ENCODE data around the gene THSD4. TPM values are rescaled to one million over a fixed set of nuclear protein-coding genes. Genes with fewer than 3 reads are reported as not detected.

The THSD4 gene
- total RNA-seq, 4 donors from 2014 or later = 23.0 to 68.5 (median 48.6) TPM

DNA sequence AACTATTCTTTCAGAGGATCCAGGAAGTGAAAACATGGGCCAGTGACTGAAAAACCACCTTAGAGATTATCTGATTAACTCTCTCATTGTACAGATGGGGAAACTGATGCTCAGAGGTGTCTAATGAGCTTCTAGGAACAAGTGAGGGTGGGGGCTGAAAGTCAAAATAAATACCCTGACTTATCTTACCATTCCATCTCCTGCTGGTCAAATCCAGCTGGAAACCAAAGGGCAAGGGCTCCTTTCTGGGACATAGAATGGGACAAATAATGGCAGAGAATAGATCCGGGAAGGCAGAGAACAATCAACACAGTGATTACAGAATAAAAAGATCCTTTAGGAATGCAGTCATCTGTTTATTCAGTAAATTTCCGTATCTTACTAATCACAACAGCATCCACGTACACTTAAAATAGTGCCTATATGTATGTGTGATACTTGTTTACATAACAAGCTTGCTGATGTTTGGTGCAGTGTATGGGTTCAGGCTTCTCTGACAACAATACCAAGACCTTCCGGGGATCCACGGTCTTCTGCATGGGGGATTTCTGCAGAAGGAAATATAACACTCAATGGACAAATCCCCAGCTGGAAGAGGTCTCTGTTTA is 173.2 kb downstream of the THSD4 start:
- Histone ChIP-seq H3K36me3 (no peaks in the 10 kb centered on the region), H3K9me3 (no peaks in the 10 kb centered on the region), H3K4me3 (replicated peaks in 1 of 3) (no peak overlapping the region), H3K27me3 (no peaks in the 10 kb centered on the region), H3K27ac (no peak overlapping the region), H3K4me1 (no peaks in the 10 kb centered on the region)
- 87 to 90% methylated on average over 5 of the region's 5 CpGs for WGBS, 2 donors
- no peak for DNase-seq
- intact Hi-C loops (cut with DNase I) = no loop called here
- TF ChIP-seq POLR2A (IDR thresholded peaks at IDR 0.05) = no peak
- TF ChIP-seq, protein P1, sequence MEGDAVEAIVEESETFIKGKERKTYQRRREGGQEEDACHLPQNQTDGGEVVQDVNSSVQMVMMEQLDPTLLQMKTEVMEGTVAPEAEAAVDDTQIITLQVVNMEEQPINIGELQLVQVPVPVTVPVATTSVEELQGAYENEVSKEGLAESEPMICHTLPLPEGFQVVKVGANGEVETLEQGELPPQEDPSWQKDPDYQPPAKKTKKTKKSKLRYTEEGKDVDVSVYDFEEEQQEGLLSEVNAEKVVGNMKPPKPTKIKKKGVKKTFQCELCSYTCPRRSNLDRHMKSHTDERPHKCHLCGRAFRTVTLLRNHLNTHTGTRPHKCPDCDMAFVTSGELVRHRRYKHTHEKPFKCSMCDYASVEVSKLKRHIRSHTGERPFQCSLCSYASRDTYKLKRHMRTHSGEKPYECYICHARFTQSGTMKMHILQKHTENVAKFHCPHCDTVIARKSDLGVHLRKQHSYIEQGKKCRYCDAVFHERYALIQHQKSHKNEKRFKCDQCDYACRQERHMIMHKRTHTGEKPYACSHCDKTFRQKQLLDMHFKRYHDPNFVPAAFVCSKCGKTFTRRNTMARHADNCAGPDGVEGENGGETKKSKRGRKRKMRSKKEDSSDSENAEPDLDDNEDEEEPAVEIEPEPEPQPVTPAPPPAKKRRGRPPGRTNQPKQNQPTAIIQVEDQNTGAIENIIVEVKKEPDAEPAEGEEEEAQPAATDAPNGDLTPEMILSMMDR (IDR thresholded peaks at IDR 0.05) = no peak

DNA sequence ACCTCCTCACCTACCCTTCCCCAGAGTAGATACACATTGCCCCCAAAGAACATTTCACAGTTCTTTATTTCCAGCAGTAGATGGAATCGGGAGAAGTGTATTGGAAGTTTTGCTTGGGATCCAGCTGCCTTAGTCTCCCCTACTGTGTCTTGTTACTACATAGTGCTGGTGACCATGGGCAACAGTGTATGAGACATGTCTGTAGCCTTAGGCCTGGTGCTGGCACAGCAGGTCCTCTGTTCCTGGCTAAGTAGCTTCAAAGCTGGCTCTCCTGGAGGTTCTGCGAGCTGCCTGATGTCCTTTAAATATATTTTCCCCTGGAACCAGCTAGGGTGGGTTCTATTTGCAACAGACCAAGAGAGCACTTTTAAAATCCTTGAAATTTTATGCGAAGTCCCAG is 174.7 kb downstream of the THSD4 start:
- peaks cover 0 to 9% of the 10 kb centered on the region in 2 donors for H3K4me1 ChIP-seq
- no peaks in the 10 kb centered on the region for H3K9me3 ChIP-seq
- WGBS, 2 donors = 81 to 95% methylated on average over 3 of the region's 3 CpGs
- H3K4me3 ChIP-seq (replicated peaks in 1 of 3) = no peak overlapping the region
- no peaks in the 10 kb centered on the region for H3K36me3 ChIP-seq
- intact Hi-C loops (cut with DNase I) = no loop called here
- no peak overlapping the region for H3K27ac ChIP-seq
- no peaks in the 10 kb centered on the region for H3K27me3 ChIP-seq
- DNase-seq = no peak
- TF ChIP-seq, protein P1 (IDR thresholded peaks at IDR 0.05) = no peak
- TF ChIP-seq POLR2A (IDR thresholded peaks at IDR 0.05) = no peak

DNA sequence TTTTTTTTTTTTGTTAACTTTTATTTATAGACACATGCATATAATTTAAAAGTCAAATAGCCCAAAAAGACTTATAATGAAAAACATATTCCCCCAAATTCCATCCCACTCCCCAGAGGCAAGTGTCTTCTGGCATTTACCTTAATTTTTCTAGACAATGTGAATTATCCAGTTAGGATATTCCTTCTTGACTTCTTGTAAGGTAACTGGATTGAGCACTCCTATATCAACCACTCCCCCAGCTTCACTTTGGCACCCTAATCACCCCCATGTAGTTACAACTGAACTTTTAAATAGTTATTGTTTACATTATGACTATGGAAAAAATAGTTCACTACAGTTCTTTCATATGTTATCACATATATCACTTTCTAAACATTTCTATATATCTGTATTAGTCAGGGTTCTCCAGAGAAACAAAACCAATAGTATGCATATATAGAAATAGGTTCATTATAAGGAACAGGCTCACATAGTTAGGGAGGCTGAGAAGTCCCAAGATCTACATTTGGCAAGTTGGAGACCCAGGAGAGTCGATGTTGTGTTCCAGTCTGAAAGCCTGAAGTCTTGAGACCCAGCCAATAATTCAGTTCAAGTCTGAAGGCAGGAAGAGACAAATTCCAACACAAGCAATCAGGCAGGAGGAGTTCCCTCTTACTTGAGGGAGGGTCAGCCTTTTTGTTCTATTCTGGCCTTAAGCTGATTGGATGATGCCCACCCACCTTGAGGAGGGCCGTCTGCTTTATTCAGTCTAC is 175.8 kb downstream of the THSD4 start:
- Histone ChIP-seq H3K4me1 (peaks cover 0 to 18% of the 10 kb centered on the region in 2 donors), H3K4me3 (replicated peaks in 1 of 3) (no peak overlapping the region), H3K27ac (no peak overlapping the region), H3K36me3 (no peaks in the 10 kb centered on the region), H3K9me3 (no peaks in the 10 kb centered on the region), H3K27me3 (no peaks in the 10 kb centered on the region)
- TF ChIP-seq, protein P1 (IDR thresholded peaks at IDR 0.05) = no peak
- no peak for TF ChIP-seq POLR2A (IDR thresholded peaks at IDR 0.05)
- intact Hi-C loops (cut with DNase I) = no loop called here
- DNase-seq = no peak
- 79 to 85% methylated on average over 2 of the region's 2 CpGs for WGBS, 2 donors

DNA sequence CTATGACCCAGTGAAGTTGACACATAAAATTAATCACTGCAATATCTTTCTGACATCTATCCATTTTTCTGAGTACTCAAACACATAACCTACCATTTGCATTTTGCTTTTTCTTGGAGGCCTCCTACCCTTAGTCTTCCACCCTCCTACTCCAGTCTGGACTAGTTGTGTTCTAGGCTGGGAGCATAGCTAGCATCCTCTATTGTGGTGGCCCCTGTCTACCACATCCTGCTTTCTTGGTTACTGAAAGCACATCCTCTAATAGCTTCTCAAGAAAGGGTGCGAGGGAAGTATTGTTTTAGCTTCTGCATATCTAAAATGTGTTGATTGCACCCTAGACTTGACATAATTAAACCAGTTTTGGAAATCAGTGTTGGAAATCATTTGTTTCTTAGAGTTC is 176.5 kb downstream of the THSD4 start:
- Histone ChIP-seq H3K4me3 (replicated peaks in 1 of 3) (no peak overlapping the region), H3K27me3 (no peaks in the 10 kb centered on the region), H3K9me3 (no peaks in the 10 kb centered on the region), H3K27ac (no peak overlapping the region), H3K4me1 (peaks cover 0 to 21% of the 10 kb centered on the region in 2 donors), H3K36me3 (no peaks in the 10 kb centered on the region)
- intact Hi-C loops (cut with DNase I) = no loop called here
- TF ChIP-seq, protein P1 (IDR thresholded peaks at IDR 0.05) = no peak
- DNase-seq = no peak
- WGBS, 2 donors = 78 to 85% methylated on average over 1 of the region's 1 CpG

DNA sequence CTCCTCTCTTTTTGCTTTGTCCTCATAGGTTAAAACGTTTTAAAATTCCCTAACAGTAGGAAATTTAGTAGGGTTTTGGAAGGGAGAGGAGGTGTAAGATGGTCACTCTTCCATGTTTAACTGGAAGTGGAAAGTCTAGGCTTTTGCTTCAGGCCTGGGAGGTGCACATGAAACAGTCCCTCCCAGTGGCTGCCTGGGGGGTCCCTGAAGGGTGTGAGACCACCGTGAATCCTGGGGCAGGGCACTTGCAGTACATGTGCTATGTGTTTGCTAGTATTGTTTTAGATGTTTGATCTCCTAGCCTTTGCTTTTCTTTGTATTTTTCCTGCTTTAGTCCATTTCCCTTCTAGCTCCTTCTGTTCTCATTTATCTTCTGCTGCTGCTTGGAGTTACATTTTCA is 178.5 kb downstream of the THSD4 start:
- TF ChIP-seq POLR2A (IDR thresholded peaks at IDR 0.05) = no peak
- TF ChIP-seq, protein P1 (IDR thresholded peaks at IDR 0.05) = no peak
- no peak for DNase-seq
- Histone ChIP-seq H3K27me3 (no peaks in the 10 kb centered on the region), H3K4me1 (peaks cover 0 to 21% of the 10 kb centered on the region in 2 donors), H3K9me3 (no peaks in the 10 kb centered on the region), H3K36me3 (no peaks in the 10 kb centered on the region), H3K27ac (peak overlapping the region in 1 of 3 donors; percentile 11), H3K4me3 (replicated peaks in 1 of 3) (no peak overlapping the region)
- intact Hi-C loops (cut with DNase I) = no loop called here
- WGBS, 2 donors = 34 to 36% methylated on average over 2 of the region's 2 CpGs

Data from thyroid gland (tissue), 4 donors.